ENCODE measurements around the gene ABCB9. TPM values are rescaled to one million over a fixed set of nuclear protein-coding genes. Genes with fewer than 3 reads are reported as not detected.

Gene ABCB9
- total RNA-seq, 6 experiments from 2014 or later = 0.48 to 1.4 (median 0.94) TPM

GRCh38 chr12:122903693-122904034 is 62.6 kb downstream of the ABCB9 start:
- WGBS (ENCODE audit: insufficient coverage, low coverage, low lambda C conversion rate, missing lambda C conversion rate) = 55% methylated on average over 4 of the region's 7 CpGs
- intact Hi-C loops (cut with DNase I) = no loop called here
- H3K9me3 ChIP-seq = no peaks in the 10 kb centered on the region
- H3K4me1 ChIP-seq = peaks cover 0 to under 1% (median 0%) of the 10 kb centered on the region in 4 donors
- DNase-seq = no peak
- no peaks in the 10 kb centered on the region for H3K36me3 ChIP-seq
- no peak overlapping the region for H3K4me3 ChIP-seq
- no peak for ATAC-seq
- TF ChIP-seq CTCF (IDR thresholded peaks at IDR 0.05) (no peak), POLR2A (IDR thresholded peaks at IDR 0.05) (no peak)
- no peaks in the 10 kb centered on the region for H3K27me3 ChIP-seq
- no peak overlapping the region for H3K27ac ChIP-seq

- WGBS (ENCODE audit: insufficient coverage, low coverage, low lambda C conversion rate, missing lambda C conversion rate) = 33% methylated on average over 10 of the region's 10 CpGs
- peak in 1 of 4 donors; percentile 5 for ATAC-seq
- H3K27me3 ChIP-seq = no peaks in the 10 kb centered on the region
- TF ChIP-seq CTCF (IDR thresholded peaks at IDR 0.05) (no peak), POLR2A (IDR thresholded peaks at IDR 0.05) (no peak)
- intact Hi-C loops (cut with DNase I) = no loop called here
- H3K4me1 ChIP-seq = peaks cover 0 to 5% (median 0%) of the 10 kb centered on the region in 4 donors
- no peak overlapping the region for H3K27ac ChIP-seq
- DNase-seq = no peak
- no peaks in the 10 kb centered on the region for H3K36me3 ChIP-seq
- no peaks in the 10 kb centered on the region for H3K9me3 ChIP-seq
- H3K4me3 ChIP-seq = no peak overlapping the region
Observed at GRCh38 chr12:122902854-122903692, 63.2 kb downstream of the ABCB9 start.

GRCh38 chr12:122899887-122900286 is 66.4 kb downstream of the ABCB9 start:
- no peaks in the 10 kb centered on the region for H3K27me3 ChIP-seq
- H3K9me3 ChIP-seq = no peaks in the 10 kb centered on the region
- H3K36me3 ChIP-seq = no peaks in the 10 kb centered on the region
- DNase-seq (no peak), ATAC-seq (no peak)
- H3K4me1 ChIP-seq = peaks cover 0 to 5% (median 0%) of the 10 kb centered on the region in 4 donors
- intact Hi-C loops (cut with DNase I) = no loop called here
- WGBS (ENCODE audit: insufficient coverage, low coverage, low lambda C conversion rate, missing lambda C conversion rate) = 87% methylated on average over 6 of the region's 6 CpGs
- TF ChIP-seq POLR2A (IDR thresholded peaks at IDR 0.05) (no peak), CTCF (IDR thresholded peaks at IDR 0.05) (no peak)
- H3K27ac ChIP-seq = no peak overlapping the region
- no peak overlapping the region for H3K4me3 ChIP-seq

- no peak overlapping the region for H3K4me3 ChIP-seq
- intact Hi-C loops (cut with DNase I) = no loop called here
- peaks cover 0 to 26% (median 2%) of the 10 kb centered on the region in 4 donors for H3K4me1 ChIP-seq
- no peaks in the 10 kb centered on the region for H3K27me3 ChIP-seq
- peak overlapping the region in 1 of 3 donors; percentile 79 for H3K27ac ChIP-seq
- no peak for TF ChIP-seq POLR2A (IDR thresholded peaks at IDR 0.05)
- TF ChIP-seq CTCF (IDR thresholded peaks at IDR 0.05) = no peak
- no peaks in the 10 kb centered on the region for H3K9me3 ChIP-seq
- DNase-seq (no peak), ATAC-seq (no peak)
- WGBS (ENCODE audit: insufficient coverage, low coverage, low lambda C conversion rate, missing lambda C conversion rate) = 97% methylated on average over 4 of the region's 7 CpGs
- no peaks in the 10 kb centered on the region for H3K36me3 ChIP-seq
Observed at GRCh38 chr12:122896662-122897061, 69.6 kb downstream of the ABCB9 start.

All from right lobe of liver (tissue), 6 donors.